ENCODE measurements around the gene TMEM11.

TMEM11 gene

GRCh38 chr17:21152731-21153130, 61.2 kb downstream of the TMEM11 start:
- no peak for DNase-seq

- DNase-seq: no peak
These were observed 64.3 kb downstream of the TMEM11 start for GRCh38 chr17:21149621-21150020.

Measured in activated CD4-positive, CD25-positive, alpha-beta regulatory T cell (primary cell).